ENCODE data around the gene EHD2.
"Not testable (repeated sequence)": the region's sequence is repeated elsewhere in the genome, so short reads cannot be mapped to it uniquely, and the experiment has no call there.

Gene EHD2

DNA sequence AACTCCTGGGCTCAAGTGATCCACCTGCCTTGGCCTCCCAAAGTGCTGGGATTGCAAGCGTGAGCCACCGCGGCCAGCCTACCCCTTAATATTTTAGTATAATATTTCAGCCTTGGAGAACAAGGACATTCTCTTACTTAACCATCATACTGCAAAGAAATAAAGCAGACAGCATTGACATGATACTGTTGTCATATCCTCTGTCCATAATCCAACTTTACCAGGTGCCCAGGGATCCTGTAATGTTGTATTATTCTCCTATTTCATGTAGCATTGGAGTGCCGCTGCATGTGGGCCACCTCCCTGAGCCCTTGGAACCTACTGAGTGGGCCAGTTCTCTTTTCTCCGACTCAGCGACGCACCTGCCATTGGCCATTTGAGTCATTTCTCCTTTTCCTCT, 21.4 kb upstream of the EHD2 start:
- no peak for DNase-seq

DNA sequence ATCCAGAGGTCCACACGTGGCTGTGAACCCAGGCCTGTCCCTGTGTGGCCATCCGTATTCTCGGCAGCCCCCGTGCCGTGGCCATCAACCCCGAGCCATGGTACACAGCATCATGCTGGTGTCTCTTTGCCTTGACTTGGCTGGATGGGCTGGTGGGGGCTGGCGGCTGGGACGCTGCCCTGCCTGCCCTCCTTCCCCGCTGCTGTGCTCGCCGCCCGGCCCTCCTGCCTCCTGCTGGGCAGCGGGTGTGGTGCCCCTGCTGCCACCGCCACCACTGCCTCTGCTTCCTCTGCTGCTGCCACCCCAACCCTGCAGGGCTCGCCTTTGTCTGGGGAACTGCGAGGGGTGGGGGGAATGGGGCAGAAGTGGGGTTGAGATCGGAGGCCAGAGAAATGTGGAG, 19.7 kb upstream of the EHD2 start:
- no peak for DNase-seq

GRCh38 chr19:47693903-47694302, 19.3 kb upstream of the EHD2 start:
- no peak for DNase-seq

DNA sequence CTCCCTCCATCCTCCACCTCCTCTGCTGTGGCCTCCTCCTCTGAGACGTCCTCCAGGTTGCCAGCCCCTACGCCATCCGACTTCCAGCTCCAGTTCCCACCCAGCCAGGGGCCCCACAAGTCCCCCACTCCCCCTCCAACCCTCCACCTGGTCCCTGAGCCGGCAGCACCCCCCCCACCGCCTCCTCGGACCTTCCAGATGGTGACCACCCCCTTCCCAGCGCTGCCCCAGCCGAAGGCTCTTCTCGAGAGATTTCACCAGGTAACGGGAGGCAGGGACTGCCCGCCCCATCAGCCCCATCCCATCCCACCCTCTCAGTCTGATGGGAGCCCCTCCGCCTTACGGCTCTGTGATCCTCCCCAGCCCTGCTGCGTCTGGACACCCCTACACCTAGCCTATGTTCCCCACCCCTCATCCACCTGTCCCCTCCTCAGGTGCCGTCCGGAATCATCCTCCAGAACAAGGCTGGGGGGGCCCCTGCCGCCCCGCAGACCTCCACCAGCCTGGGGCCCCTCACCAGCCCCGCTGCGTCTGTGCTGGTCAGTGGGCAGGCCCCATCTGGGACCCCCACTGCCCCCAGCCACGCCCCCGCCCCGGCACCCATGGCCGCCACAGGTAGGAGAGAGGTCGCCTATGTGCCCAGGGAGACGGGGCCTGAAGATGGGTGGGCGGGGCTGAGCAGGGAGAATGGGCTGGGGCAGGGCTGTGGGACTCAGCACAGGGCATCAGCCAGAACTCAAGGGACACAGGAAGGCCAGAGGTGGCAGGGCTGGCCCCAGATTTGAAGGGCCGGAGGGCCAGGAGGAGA, 18.6 kb upstream of the EHD2 start:
- no peak for DNase-seq

GRCh38 chr19:47695533-47696262, 17.5 kb upstream of the EHD2 start:
- no peak for DNase-seq

- no peak for DNase-seq
These were observed 16.6 kb upstream of the EHD2 start for GRCh38 chr19:47696635-47697034.

DNA sequence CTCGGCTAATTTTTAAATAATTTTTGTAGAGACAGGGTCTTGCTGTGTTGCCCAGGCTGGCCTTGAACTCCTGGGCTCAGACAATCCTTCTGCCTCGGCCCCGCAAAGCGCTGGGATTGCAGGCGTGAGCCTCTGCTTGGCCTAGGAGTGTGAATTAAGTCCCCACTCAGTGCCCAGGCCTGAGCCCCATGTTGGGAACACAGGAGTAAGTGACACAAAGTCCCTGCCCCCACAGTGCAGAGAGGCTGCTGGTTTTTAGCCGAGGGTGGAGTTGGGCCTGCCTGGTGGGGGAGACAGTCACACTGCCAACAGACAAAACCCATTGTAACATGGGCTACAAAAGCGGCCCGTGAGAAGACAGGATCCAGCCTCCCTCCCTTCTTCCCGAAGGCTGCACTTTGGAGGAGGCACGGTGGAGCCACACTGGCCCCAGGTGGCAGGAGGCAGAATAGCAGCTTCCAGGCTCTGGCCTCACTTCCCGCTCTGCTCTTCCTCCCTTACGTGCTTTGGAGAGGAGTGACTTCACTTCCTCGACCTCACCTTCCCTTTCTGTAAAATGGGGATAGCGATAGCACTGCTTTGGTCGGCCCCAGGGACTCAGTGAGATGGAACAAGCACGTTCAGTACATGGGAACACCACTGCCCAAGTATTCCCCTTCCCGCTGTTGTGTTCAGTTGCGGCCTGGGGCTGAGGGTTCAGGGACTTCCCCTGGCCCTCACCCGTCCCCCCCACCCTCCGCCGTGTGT, 15.2 kb upstream of the EHD2 start:
- DNase-seq, result peak; percentile 91

- no peak for DNase-seq
These were observed 14.4 kb upstream of the EHD2 start for GRCh38 chr19:47698631-47699359.

DNA sequence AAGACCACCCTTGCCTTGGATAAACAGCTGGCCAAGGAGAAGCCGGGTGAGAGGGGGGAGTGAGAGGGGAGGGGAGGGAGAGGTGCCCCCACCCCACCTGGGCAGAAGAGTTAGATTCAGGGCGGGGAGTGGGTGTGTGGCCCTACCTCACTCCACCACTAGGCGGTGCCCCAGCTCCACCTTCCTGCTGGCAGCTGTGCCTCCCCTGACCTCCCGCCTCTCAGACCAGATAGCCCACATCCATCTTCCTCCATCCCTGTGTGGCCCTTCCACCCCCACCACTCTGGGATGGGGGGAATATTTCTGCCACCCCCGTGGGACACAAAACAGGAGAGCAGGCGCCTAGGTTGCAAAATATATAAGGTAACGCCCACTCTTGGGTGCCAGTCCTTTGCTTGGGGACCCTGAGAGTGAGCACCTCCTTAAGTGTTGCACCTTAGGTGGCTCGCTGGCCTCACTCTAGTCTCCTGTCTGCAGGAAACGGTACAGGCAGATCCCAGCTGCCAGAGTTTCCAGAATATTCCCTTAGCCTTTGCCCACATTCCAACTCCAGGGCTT, 13.8 kb upstream of the EHD2 start:
- DNase-seq, result peak; percentile 62

DNA sequence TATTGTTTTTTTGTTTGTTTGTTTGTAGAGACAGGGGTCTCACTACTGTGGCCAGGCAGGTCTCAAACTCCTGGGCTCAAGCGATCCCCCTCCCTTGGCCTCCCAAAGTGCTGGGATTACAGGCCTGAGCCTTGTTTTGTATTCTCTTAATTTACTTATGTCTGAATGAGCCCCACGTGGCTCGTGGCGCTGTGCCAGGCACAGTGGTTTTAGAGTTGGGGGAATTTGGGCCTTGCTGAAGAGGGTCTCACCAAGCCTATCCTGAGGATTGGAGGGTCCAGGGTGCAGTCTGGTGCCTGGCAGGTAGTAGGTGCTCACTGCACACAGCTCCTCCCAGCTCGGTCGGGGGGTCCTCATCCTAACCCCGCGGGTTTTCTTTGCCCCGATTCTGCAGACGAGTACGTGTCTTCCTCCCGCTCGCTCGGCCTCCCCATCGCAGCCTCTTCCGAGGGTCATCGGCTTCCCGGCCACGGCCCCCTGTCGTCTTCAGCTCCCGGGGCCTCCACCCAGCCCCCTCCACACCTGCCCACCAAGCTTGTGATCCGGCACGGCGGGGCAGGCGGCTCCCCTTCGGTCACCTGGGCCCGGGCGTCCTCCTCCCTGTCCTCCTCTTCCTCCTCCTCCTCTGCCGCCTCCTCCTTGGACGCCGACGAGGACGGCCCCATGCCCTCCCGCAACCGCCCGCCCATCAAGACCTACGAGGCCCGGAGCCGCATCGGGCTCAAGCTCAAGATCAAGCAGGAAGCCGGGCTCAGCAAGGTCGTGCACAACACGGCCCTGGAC, 12.1 kb upstream of the EHD2 start:
- DNase-seq, result no peak

- no peak for DNase-seq
These were observed 11.3 kb upstream of the EHD2 start for GRCh38 chr19:47701717-47702552.

- no peak for DNase-seq
These were observed 10.6 kb upstream of the EHD2 start for GRCh38 chr19:47702671-47703070.

DNA sequence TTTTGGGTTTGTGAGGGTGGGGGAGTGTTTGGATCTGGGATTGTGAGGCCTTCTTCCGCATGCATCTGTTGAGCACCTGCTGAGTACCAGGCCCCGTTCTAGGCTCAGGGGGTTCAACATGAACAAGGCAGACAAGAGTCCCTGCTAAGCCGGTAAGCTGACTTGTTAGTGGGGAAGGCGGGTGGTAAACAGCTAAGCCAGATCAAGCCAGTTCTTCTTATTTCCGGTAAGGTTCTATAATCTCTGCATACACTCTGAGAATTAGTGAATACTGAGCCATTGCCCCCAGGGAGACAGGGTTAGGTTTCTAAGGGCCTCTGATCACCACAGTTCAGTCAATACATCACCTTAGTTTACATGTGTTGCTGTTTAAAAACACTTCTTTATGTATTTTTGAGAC, 9.9 kb upstream of the EHD2 start:
- DNase-seq, result no peak

- no peak for DNase-seq
These were observed 9.2 kb upstream of the EHD2 start for GRCh38 chr19:47704024-47704423.

GRCh38 chr19:47704656-47705055, 8.6 kb upstream of the EHD2 start:
- no peak for DNase-seq

DNA sequence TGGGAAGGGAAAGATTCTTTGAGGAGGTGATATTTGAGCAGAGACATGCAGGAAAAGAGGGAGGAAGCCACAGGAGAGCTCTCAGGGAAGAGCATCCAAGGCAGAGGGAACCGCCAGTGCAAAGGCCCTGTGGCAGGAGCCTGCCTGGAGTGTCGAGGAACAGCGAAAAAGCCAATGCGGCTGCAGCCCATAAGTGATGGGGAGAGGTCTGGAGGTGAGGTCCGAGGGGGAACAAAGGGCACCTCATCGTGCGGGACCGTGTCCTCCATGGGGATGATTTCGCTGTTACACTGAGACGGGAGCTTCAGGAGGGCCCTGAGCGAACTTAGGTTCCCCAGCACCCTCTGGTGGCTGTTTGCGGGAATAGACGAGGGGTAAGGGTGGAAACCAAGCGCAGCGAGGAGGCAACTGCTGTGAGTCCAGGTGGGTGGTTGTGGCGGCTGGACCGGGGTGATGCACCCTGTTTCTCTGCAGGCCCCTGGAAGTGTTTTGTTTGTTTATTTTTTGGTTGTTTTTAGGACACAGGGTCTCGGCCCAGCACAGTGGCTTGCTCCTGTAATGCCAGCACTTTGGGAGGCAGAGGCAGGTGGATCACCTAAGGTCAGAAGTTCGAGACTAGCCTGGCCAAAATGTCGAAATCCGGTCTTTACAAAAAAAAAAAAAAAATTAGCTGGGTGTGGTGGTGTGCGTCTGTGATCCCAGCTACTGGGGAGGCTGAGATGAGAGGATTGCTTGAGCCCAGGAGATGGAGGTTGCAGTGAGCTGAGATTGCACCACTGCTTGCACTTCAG, 5.9 kb upstream of the EHD2 start:
- DNase-seq, result peak; percentile 87

- DNase-seq, result no peak
These were observed 1.5 kb upstream of the EHD2 start for GRCh38 chr19:47711652-47712242.

GRCh38 chr19:47714339-47714738, 1.1 kb downstream of the EHD2 start:
- DNase-seq, result no peak

- not testable (repeated sequence) for DNase-seq
These were observed 1.6 kb downstream of the EHD2 start for GRCh38 chr19:47714855-47715254.

Data from eye (tissue), 1 donor.